ENCODE measurements around the gene EML4. TPM values are rescaled to one million over a fixed set of nuclear protein-coding genes. Genes with fewer than 3 reads are reported as not detected.
"Not testable (repeated sequence)": the region's sequence is repeated elsewhere in the genome, so short reads cannot be mapped to it uniquely, and the experiment has no call there.

The EML4 gene
- total and polyA plus RNA-seq, 12 donors = 29.9 to 64.0 (median 51.9) TPM

- Histone ChIP-seq H3K36me3 (replicated peaks in 1 of 2) (no peaks in the 10 kb centered on the region), H3K4me3 (no peak overlapping the region), H3K27me3 (no peaks in the 10 kb centered on the region), H3K27ac (no peak overlapping the region), H3K4me1 (replicated peaks in 1 of 2) (peaks cover 0 to 20% of the 10 kb centered on the region in 2 donors), H3K9me3 (replicated peaks in 1 of 3) (peaks cover 0 to 4% (median 0%) of the 10 kb centered on the region in 3 donors)
- DNase-seq = no peak
- TF ChIP-seq POLR2A (IDR thresholded peaks at IDR 0.05) = no peak
- no peak for TF ChIP-seq CTCF (IDR thresholded peaks at IDR 0.05)
- intact Hi-C loops (cut with DNase I) = no loop called here
- WGBS, 4 donors = 60 to 69% (median 63%) methylated on average over 6 of the region's 6 CpGs
These were observed 45.0 kb upstream of the EML4 start for GRCh38 chr2:42124011-42124785.

- peak overlapping the region in 1 of 5 donors; percentile 48 for H3K27ac ChIP-seq
These were observed 43.1 kb upstream of the EML4 start for GRCh38 chr2:42125841-42126594.

GRCh38 chr2:42126873-42127272, 42.3 kb upstream of the EML4 start:
- H3K27me3 ChIP-seq; DNase-seq; H3K36me3 ChIP-seq (replicated peaks in 1 of 2); H3K4me3 ChIP-seq; H3K27ac ChIP-seq; H3K9me3 ChIP-seq (replicated peaks in 1 of 3); intact Hi-C loops (cut with DNase I): not testable (repeated sequence)
- peaks cover 0 to 24% of the 10 kb centered on the region in 2 donors for H3K4me1 ChIP-seq (replicated peaks in 1 of 2)
- 84 to 91% (median 90%) methylated on average over 10 of the region's 10 CpGs for WGBS, 4 donors

More at GRCh38 chr2:42125841-42126594, 43.1 kb upstream of the EML4 start:
- 50 to 60% (median 51%) methylated on average over 8 to 10 of the region's 10 CpGs for WGBS, 4 donors
- peak in 1 of 7 donors; percentile 24 for DNase-seq
- Histone ChIP-seq H3K36me3 (replicated peaks in 1 of 2) (no peaks in the 10 kb centered on the region), H3K9me3 (replicated peaks in 1 of 3) (no peaks in the 10 kb centered on the region), H3K4me3 (no peak overlapping the region), H3K27me3 (no peaks in the 10 kb centered on the region), H3K4me1 (replicated peaks in 1 of 2) (peaks cover 0 to 21% of the 10 kb centered on the region in 2 donors)
- intact Hi-C loops (cut with DNase I) = no loop called here
- TF ChIP-seq POLR2A (IDR thresholded peaks at IDR 0.05) = no peak
- no peak for TF ChIP-seq CTCF (IDR thresholded peaks at IDR 0.05)

- intact Hi-C loops (cut with DNase I) = no loop called here
- H3K27me3 ChIP-seq = no peaks in the 10 kb centered on the region
- no peaks in the 10 kb centered on the region for H3K36me3 ChIP-seq (replicated peaks in 1 of 2)
- TF ChIP-seq CTCF (IDR thresholded peaks at IDR 0.05) (no peak), POLR2A (IDR thresholded peaks at IDR 0.05) (no peak)
- H3K9me3 ChIP-seq (replicated peaks in 1 of 3) = no peaks in the 10 kb centered on the region
- H3K27ac ChIP-seq = no peak overlapping the region
- no peak for DNase-seq
- H3K4me1 ChIP-seq (replicated peaks in 1 of 2) = peaks cover 4 to 32% of the 10 kb centered on the region in 2 donors
- WGBS, 4 donors = 51 to 61% (median 53%) methylated on average over 5 of the region's 5 CpGs
- H3K4me3 ChIP-seq = no peak overlapping the region
These were observed 41.4 kb upstream of the EML4 start for GRCh38 chr2:42127425-42128424.

Measured in adrenal gland (tissue), 12 donors.